Measurements from ENCODE around the gene ARHGDIG.

GRCh38 chr16:275786-276232, 4.6 kb upstream of the ARHGDIG start, which contains the start of gene RGS11:
- no peak for TF ChIP-seq CTCF (IDR thresholded peaks at IDR 0.05; ENCODE audit: insufficient read depth, low read length, poor library complexity, severe bottlenecking)
- no peak for TF ChIP-seq EZH2phosphoT487 (conservative IDR thresholded peaks at IDR 0.05; ENCODE audit: low read length)

All from SU-DHL-6 (cell line).